Gastroesophageal sphincter (tissue), 4 donors: ENCODE data around the gene ARHGAP27. TPM values are rescaled to one million over a fixed set of nuclear protein-coding genes. Genes with fewer than 3 reads are reported as not detected.

Experiments used
- ATAC-seq: fragments of 150-250 bp; one replicate; pipeline ENCODE4 v1.9.1; 2016; ENCODE audit warnings: mild to moderate bottlenecking, moderate library complexity
- H3K27ac ChIP-seq, 4 donors: fragments of 200-600 bp; sonication (generic) in 3 of 4; 1 replicate in 3 of 4; 2 replicates in 1 of 4; pipeline ENCODE4 v1.5.1; 2016 to 2019
- H3K27me3 ChIP-seq: fragments of 200-600 bp; sonication (generic); one replicate; pipeline ENCODE4 v1.5.1; 2019
- H3K36me3 ChIP-seq, 2 donors: fragments of 200-600 bp; sonication (generic); one replicate each; pipeline ENCODE4 v1.5.1; 2019; ENCODE audit warnings: control low read depth in 1 of 2
- H3K4me1 ChIP-seq, 3 donors: fragments of 200-600 bp; sonication (generic); 1 replicate in 2 of 3; 2 replicates in 1 of 3; pipeline ENCODE4 v1.5.1; 2016 to 2019; ENCODE audit warnings: control low read depth in 2 of 3
- H3K4me3 ChIP-seq, 2 donors: fragments of 200-600 bp; sonication (generic); one replicate each; pipeline ENCODE4 v1.5.1; 2019; ENCODE audit warnings: mild to moderate bottlenecking in 1 of 2, moderate library complexity in 1 of 2
- H3K9me3 ChIP-seq, 3 donors: fragments of 200-600 bp; sonication (generic); one replicate each; pipeline ENCODE4 v1.5.1; 2017 to 2019; ENCODE audit warnings: control low read depth in 2 of 3
- EP300 ChIP-seq: sonication (generic); formaldehyde crosslinking; IDR thresholded peaks from one replicate; pipeline ENCODE4 v1.6.1; 2017; ENCODE audit warnings: antibody characterized with exemption, mild to moderate bottlenecking
- POLR2A ChIP-seq, 2 donors: fragments of 450-650 bp; IDR thresholded peaks; one replicate each; pipeline ENCODE4 v1.6.1; 2017; ENCODE audit warnings: antibody characterized with exemption in 2 of 2, mild to moderate bottlenecking in 2 of 2, moderate library complexity in 1 of 2
- POLR2AphosphoS5 ChIP-seq: sonication (generic); formaldehyde crosslinking; IDR thresholded peaks from one replicate; pipeline ENCODE4 v1.6.1; 2017; ENCODE audit warnings: antibody characterized with exemption
- WGBS, 2 donors: methylation state at CpG; one replicate each; pipeline ENCODE4 v1.1.5; 2018; ENCODE audit warnings: low coverage in 1 of 2; 5-methylcytosine and 5-hydroxymethylcytosine counted together
- total RNA-seq, 4 donors: library from RNA; depleted of rRNA; stranded (reverse); fragments of >200 nt; gene quantifications; one replicate each; pipeline ENCODE4 v1.1.0, GENCODE V29; 2016
- TF ChIP-seq, protein P1 (sequence below), 4 experiments: fragments of 200-600 bp in 2 of 4; fragments of 450-650 bp in 2 of 4; sonication (generic) in 1 of 4; IDR thresholded peaks; one replicate each; pipeline ENCODE4 v1.5.1; 2017 to 2019; ENCODE audit warnings: antibody characterized with exemption in 4 of 4, mild to moderate bottlenecking in 2 of 4, moderate library complexity in 2 of 4

Gene ARHGAP27
- total RNA-seq, 4 donors from 2014 or later, result 11.6 to 18.1 (median 12.8) TPM

DNA sequence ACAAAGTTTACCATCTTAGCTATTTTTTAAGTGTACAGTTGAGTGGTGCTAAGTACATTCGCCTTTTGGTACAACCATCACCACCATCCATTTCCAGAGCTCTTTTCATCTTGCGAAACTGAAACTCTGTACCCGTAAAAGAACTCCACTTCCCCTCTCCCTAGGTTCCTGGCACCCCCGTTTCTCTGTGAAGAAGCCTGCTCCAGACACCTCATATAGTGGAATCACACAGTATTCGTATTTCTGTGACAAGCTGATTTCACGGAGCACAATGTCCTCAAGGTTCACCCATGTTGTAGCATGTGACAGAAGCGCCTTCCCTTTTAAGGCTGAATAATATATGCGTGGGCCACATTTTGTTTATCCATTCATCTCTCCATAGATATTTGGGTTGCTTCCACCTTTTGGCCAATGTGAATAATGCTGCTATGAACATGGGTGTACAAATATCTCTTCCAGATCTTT is 61.7 kb downstream of the ARHGAP27 start:
- H3K27ac ChIP-seq, result peak overlapping the region; percentile 70 to 87 (median 86)
- no peaks in the 10 kb centered on the region for H3K36me3 ChIP-seq
- no peak for ATAC-seq
- peaks cover 0 to 33% (median 10%) of the 10 kb centered on the region in 3 donors for H3K4me1 ChIP-seq
- TF ChIP-seq EP300 (no peak), POLR2A (IDR thresholded peaks at IDR 0.05) (no peak), POLR2AphosphoS5 (no peak)
- TF ChIP-seq, protein P1, sequence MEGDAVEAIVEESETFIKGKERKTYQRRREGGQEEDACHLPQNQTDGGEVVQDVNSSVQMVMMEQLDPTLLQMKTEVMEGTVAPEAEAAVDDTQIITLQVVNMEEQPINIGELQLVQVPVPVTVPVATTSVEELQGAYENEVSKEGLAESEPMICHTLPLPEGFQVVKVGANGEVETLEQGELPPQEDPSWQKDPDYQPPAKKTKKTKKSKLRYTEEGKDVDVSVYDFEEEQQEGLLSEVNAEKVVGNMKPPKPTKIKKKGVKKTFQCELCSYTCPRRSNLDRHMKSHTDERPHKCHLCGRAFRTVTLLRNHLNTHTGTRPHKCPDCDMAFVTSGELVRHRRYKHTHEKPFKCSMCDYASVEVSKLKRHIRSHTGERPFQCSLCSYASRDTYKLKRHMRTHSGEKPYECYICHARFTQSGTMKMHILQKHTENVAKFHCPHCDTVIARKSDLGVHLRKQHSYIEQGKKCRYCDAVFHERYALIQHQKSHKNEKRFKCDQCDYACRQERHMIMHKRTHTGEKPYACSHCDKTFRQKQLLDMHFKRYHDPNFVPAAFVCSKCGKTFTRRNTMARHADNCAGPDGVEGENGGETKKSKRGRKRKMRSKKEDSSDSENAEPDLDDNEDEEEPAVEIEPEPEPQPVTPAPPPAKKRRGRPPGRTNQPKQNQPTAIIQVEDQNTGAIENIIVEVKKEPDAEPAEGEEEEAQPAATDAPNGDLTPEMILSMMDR (IDR thresholded peaks at IDR 0.05), result no peak
- H3K27me3 ChIP-seq, result no peaks in the 10 kb centered on the region
- no peaks in the 10 kb centered on the region for H3K9me3 ChIP-seq
- WGBS, 2 donors, result 71% methylated on average over 7 to 8 of the region's 8 CpGs
- peak overlapping the region in 1 of 2 donors; percentile 49 for H3K4me3 ChIP-seq

DNA sequence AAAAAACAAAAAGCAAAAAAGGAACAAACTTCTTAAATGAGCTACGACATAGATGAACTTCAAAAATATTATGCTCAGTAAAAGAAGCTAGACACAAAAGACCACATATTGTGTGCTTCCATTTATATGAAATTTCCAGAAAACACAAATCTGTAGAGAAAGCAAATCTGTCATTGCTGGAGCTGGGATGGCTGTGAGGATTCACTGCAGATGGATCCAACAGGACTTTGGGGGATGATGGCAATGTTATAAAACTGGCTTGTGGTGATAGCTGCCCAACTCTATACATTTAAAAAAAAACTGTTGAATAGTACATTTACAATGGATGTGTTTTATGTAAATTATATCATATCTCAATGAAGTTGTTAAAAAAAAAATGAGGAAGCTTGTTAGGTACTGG is 63.2 kb downstream of the ARHGAP27 start:
- WGBS, 2 donors, result 82 to 86% methylated on average over 1 of the region's 1 CpG
- peaks cover 0 to 39% (median 10%) of the 10 kb centered on the region in 3 donors for H3K4me1 ChIP-seq
- H3K27ac ChIP-seq, result no peak overlapping the region
- H3K9me3 ChIP-seq, result no peaks in the 10 kb centered on the region
- no peak overlapping the region for H3K4me3 ChIP-seq
- no peaks in the 10 kb centered on the region for H3K36me3 ChIP-seq
- H3K27me3 ChIP-seq, result no peaks in the 10 kb centered on the region
- TF ChIP-seq POLR2A (IDR thresholded peaks at IDR 0.05) (no peak), POLR2AphosphoS5 (no peak), EP300 (no peak)
- TF ChIP-seq, protein P1 (IDR thresholded peaks at IDR 0.05), result no peak
- ATAC-seq, result no peak

DNA sequence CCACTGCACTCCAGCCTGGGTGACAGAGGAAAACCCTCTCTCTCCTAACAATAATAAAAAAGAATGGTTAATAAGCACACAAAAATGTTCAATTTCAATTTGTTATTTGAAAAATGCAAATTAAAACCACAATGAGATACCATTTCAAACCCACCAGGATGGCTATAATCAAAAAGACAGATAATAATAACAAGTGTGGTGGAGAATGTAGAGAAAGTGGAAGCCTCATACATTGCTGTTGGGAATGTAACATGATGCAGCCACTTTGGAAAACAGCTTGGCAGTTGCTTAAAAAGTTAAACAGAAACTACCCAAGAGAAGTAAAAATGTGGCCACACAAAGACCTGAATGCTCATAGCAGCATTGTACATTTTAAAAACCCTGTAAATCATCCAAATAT is 64.0 kb downstream of the ARHGAP27 start:
- Histone ChIP-seq H3K27ac (no peak overlapping the region), H3K4me1 (peaks cover 0 to 34% (median 10%) of the 10 kb centered on the region in 3 donors), H3K4me3 (no peak overlapping the region), H3K27me3 (no peaks in the 10 kb centered on the region), H3K36me3 (no peaks in the 10 kb centered on the region), H3K9me3 (no peaks in the 10 kb centered on the region)
- no peak for TF ChIP-seq EP300
- TF ChIP-seq POLR2A (IDR thresholded peaks at IDR 0.05), result no peak
- TF ChIP-seq, protein P1 (IDR thresholded peaks at IDR 0.05), result no peak
- no peak for TF ChIP-seq POLR2AphosphoS5
- no peak for ATAC-seq

DNA sequence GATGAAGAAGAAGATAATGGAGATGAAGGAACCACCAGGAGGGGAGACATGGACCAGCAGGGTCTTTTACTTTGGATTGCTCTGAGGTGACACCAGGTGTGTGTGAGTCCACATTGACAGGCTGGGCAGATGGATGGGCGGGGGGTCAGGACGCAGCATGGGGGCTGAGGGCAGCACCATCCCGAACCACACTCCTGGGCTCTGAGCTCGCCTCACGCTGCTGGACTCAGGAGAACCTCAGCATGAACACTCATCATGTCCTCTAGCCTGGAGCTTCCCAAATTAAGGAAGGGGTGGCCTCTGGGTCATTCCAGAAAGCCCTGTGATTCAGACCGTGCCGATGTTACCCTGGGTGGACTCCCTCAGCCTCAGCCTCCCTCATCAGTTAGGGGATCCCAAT is 65.5 kb downstream of the ARHGAP27 start:
- Histone ChIP-seq H3K4me1 (peaks cover 0 to 24% (median 8%) of the 10 kb centered on the region in 3 donors), H3K4me3 (no peak overlapping the region), H3K27ac (no peak overlapping the region), H3K36me3 (no peaks in the 10 kb centered on the region), H3K9me3 (no peaks in the 10 kb centered on the region), H3K27me3 (no peaks in the 10 kb centered on the region)
- no peak for ATAC-seq
- 88 to 91% methylated on average over 3 to 5 of the region's 7 CpGs for WGBS, 2 donors
- TF ChIP-seq POLR2A (IDR thresholded peaks at IDR 0.05), result no peak
- TF ChIP-seq, protein P1 (IDR thresholded peaks at IDR 0.05), result no peak
- no peak for TF ChIP-seq POLR2AphosphoS5
- TF ChIP-seq EP300, result no peak

DNA sequence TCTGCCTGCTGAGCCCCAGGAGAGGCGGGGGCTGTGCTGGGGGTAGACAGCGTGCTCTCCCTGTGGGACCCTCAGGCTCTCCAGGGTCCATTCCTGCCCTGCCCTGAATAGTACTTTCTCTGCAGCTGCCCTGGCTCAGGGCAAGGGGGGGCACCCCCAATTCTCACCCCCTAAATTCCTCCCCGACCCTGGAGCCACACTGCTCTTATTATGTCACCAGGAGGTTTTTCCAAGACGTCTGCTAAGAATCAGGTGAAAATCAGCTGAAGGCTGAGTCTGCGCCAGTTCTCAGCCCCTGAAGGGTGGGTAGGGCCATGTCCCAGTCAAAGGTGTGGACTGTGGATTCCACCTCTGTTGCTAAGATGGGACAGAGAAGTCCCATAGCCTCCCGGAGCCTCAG is 66.0 kb downstream of the ARHGAP27 start:
- WGBS, 2 donors, result 86 to 100% methylated on average over 1 to 3 of the region's 6 CpGs
- H3K4me3 ChIP-seq, result no peak overlapping the region
- H3K36me3 ChIP-seq, result no peaks in the 10 kb centered on the region
- ATAC-seq, result no peak
- H3K4me1 ChIP-seq, result peaks cover 0 to 18% (median 6%) of the 10 kb centered on the region in 3 donors
- H3K27me3 ChIP-seq, result no peaks in the 10 kb centered on the region
- H3K27ac ChIP-seq, result no peak overlapping the region
- no peak for TF ChIP-seq POLR2AphosphoS5
- TF ChIP-seq EP300, result no peak
- no peaks in the 10 kb centered on the region for H3K9me3 ChIP-seq
